ENCODE data around the gene LIN37. TPM values are rescaled to one million over a fixed set of nuclear protein-coding genes. Genes with fewer than 3 reads are reported as not detected.
A peak's percentile ranks its signal among the peaks of the same experiment; 100 is the strongest.

LIN37 gene
- total and polyA plus RNA-seq, 2 experiments from 2014 or later = 4.3 to 6.8 TPM

DNA sequence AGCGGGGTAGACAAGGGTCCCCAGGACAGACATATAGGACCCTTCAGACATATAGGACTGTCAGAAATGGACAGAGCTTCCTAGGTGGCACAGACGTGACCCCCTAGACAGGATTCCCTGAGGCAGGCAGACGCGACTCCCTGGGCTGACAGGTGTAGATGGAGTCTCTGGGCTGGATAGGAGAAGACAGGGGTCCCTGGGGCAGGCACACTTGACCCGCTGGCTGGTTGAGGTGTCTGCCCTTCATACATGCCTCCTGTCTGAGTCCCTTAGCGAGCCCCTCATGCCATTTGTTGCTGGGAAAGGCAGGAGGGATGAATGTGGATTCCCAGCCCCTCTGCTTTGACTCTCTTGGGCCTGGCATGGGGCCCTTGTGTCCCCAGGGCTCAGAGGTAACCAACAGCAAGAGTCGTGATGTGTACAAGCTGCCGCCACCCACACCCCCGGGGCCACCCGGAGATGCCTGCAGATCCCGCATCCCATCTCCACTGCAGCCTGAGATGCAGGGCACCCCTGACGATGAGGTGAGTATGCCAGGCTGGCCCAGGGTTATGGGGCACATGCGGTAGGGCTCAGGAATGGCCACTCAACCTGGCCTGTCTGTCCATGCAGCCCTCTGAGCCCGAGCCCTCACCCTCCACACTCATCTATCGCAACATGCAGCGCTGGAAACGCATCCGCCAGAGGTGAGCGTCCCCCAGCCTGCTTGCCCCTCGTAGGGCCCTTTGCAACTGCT is 5.4 kb downstream of the LIN37 start:
- no peak overlapping the region for H3K27ac Mint-ChIP-seq

DNA sequence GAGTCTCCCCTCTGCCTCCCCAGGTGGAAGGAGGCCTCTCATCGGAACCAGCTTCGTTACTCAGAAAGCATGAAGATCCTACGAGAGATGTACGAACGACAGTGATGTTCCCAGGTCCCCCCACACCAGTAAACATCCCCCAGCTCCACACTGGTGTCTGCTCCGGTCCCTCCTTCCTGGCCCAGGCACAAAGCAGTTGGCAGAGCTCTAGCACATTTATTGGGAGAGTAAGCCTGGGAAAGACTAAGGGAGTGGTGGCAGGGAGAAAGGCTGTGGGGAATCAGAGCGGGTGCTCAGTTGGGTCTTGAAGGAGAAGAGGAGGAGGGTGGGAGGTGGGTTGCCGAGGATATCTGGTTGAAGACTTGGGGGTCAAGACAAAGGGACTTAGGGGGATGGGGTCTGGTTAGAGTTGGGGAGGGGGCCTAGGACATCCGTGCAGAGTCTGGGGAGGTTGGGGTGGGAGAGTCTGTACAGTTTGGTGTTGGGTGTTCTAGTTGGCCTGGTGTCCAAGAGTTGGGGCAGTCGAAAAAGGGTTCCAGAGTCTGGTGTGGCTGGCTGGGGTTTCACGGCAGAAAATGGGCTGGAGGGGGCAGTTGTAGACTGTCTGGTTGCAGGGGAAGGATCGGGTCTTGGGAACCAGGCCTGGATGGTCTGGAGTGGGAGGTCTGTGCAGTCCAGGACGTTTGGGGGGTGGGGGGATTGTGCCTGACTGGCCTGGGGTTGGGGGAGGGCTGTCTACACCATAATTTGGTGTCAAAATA is 6.2 kb downstream of the LIN37 start:
- Histone ChIP-seq H2AFZ (no peak overlapping the region), H3F3A (replicated peaks; ENCODE audit: low read depth) (0 out of 2 replicates have a peak, but pooled peaks cover 6% of the 10 kb centered on the region), H3K36me3 (ENCODE audit: insufficient read depth) (no peaks in the 10 kb centered on the region), H3K27ac (ENCODE audit: low read depth) (no peak overlapping the region), H3K4me3 (0 out of 2 replicates have a peak overlapping the region, but pooled peaks have one; percentile 94), H3K79me2 (replicated peaks; ENCODE audit: insufficient read depth) (peaks cover 9% of the 10 kb centered on the region), H3K9me2 (ENCODE audit: insufficient read depth) (no peaks in the 10 kb centered on the region), H3K27me3 (ENCODE audit: insufficient read depth) (peaks cover 28% of the 10 kb centered on the region), H4K20me1 (replicated peaks; ENCODE audit: insufficient read depth) (no peaks in the 10 kb centered on the region; the same call in 1 of the 2 replicates), H3K4me1 (ENCODE audit: insufficient read depth) (peaks cover 4% of the 10 kb centered on the region), H3K4me2 (peak overlapping the region; percentile 93; the same call in 1 of the 2 replicates)
- peaks cover 4% of the 10 kb centered on the region; the same call in 2 of the 3 replicates for H3K36me3 Mint-ChIP-seq (ENCODE audit: low read depth)
- no peaks in the 10 kb centered on the region; the same call in 2 of the 3 replicates for H3K9me3 Mint-ChIP-seq
- TF ChIP-seq EZH2phosphoT487 (IDR thresholded peaks at IDR 0.05; ENCODE audit: unreplicated experiment) = no peak
- TF ChIP-seq, protein P1, sequence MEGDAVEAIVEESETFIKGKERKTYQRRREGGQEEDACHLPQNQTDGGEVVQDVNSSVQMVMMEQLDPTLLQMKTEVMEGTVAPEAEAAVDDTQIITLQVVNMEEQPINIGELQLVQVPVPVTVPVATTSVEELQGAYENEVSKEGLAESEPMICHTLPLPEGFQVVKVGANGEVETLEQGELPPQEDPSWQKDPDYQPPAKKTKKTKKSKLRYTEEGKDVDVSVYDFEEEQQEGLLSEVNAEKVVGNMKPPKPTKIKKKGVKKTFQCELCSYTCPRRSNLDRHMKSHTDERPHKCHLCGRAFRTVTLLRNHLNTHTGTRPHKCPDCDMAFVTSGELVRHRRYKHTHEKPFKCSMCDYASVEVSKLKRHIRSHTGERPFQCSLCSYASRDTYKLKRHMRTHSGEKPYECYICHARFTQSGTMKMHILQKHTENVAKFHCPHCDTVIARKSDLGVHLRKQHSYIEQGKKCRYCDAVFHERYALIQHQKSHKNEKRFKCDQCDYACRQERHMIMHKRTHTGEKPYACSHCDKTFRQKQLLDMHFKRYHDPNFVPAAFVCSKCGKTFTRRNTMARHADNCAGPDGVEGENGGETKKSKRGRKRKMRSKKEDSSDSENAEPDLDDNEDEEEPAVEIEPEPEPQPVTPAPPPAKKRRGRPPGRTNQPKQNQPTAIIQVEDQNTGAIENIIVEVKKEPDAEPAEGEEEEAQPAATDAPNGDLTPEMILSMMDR (conservative IDR thresholded peaks at IDR 0.05; ENCODE audit: low read depth in 2 of 2) = 0 out of 4 replicates have a peak, but pooled peaks of 1 of the 2 experiments have one; percentile 11
- DNase-seq (ENCODE audit: low spot score) (no peak), ATAC-seq (no peak)
- H3K4me3 Mint-ChIP-seq = peak overlapping the region; percentile 69
- no peak overlapping the region for H3K27ac Mint-ChIP-seq
- peaks cover 38% of the 10 kb centered on the region for H3K27me3 Mint-ChIP-seq (ENCODE audit: insufficient read depth, low read depth, poor library complexity)
- peaks cover 14% of the 10 kb centered on the region for H3K4me1 Mint-ChIP-seq

More for the DNA sequence above, 5.4 kb downstream of the LIN37 start:
- H3K4me2 ChIP-seq = no peak overlapping the region
- no peak overlapping the region for H2AFZ ChIP-seq
- no peak overlapping the region for H3K4me3 ChIP-seq
- peaks cover 28% of the 10 kb centered on the region for H3K27me3 ChIP-seq (ENCODE audit: insufficient read depth)
- no peaks in the 10 kb centered on the region for H4K20me1 ChIP-seq (replicated peaks; ENCODE audit: insufficient read depth)
- TF ChIP-seq, protein P2, sequence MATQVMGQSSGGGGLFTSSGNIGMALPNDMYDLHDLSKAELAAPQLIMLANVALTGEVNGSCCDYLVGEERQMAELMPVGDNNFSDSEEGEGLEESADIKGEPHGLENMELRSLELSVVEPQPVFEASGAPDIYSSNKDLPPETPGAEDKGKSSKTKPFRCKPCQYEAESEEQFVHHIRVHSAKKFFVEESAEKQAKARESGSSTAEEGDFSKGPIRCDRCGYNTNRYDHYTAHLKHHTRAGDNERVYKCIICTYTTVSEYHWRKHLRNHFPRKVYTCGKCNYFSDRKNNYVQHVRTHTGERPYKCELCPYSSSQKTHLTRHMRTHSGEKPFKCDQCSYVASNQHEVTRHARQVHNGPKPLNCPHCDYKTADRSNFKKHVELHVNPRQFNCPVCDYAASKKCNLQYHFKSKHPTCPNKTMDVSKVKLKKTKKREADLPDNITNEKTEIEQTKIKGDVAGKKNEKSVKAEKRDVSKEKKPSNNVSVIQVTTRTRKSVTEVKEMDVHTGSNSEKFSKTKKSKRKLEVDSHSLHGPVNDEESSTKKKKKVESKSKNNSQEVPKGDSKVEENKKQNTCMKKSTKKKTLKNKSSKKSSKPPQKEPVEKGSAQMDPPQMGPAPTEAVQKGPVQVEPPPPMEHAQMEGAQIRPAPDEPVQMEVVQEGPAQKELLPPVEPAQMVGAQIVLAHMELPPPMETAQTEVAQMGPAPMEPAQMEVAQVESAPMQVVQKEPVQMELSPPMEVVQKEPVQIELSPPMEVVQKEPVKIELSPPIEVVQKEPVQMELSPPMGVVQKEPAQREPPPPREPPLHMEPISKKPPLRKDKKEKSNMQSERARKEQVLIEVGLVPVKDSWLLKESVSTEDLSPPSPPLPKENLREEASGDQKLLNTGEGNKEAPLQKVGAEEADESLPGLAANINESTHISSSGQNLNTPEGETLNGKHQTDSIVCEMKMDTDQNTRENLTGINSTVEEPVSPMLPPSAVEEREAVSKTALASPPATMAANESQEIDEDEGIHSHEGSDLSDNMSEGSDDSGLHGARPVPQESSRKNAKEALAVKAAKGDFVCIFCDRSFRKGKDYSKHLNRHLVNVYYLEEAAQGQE (IDR thresholded peaks at IDR 0.05; ENCODE audit: unreplicated experiment) = no peak
- TF ChIP-seq NANOG (IDR thresholded peaks at IDR 0.05; ENCODE audit: borderline replicate concordance) = no peak
- TF ChIP-seq, protein P3, sequence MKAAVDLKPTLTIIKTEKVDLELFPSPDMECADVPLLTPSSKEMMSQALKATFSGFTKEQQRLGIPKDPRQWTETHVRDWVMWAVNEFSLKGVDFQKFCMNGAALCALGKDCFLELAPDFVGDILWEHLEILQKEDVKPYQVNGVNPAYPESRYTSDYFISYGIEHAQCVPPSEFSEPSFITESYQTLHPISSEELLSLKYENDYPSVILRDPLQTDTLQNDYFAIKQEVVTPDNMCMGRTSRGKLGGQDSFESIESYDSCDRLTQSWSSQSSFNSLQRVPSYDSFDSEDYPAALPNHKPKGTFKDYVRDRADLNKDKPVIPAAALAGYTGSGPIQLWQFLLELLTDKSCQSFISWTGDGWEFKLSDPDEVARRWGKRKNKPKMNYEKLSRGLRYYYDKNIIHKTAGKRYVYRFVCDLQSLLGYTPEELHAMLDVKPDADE (IDR thresholded peaks at IDR 0.05) = no peak
- no peak for TF ChIP-seq STAT1 (IDR thresholded peaks at IDR 0.05; ENCODE audit: unreplicated experiment)
- no peak for TF ChIP-seq CREB1 (CRISPR knock-in tag; IDR thresholded peaks at IDR 0.05; ENCODE audit: low read depth)
- Mint-ChIP-seq H3K9me3 (no peaks in the 10 kb centered on the region; the same call in 2 of the 3 replicates), H3K36me3 (ENCODE audit: low read depth) (no peaks in the 10 kb centered on the region), H3K27me3 (ENCODE audit: insufficient read depth, low read depth, poor library complexity) (peaks cover 38% of the 10 kb centered on the region), H3K4me1 (peaks cover 15% of the 10 kb centered on the region), H3K4me3 (no peak overlapping the region; the same call in 2 of the 3 replicates)
- H3K27ac ChIP-seq (ENCODE audit: low read depth) = no peak overlapping the region
- 0 out of 2 replicates have a peak, but pooled peaks cover 6% of the 10 kb centered on the region for H3F3A ChIP-seq (replicated peaks; ENCODE audit: low read depth)
- DNase-seq (ENCODE audit: low spot score) = no peak
- H3K9me2 ChIP-seq (ENCODE audit: insufficient read depth) = no peaks in the 10 kb centered on the region
- H3K79me2 ChIP-seq (replicated peaks; ENCODE audit: insufficient read depth) = peaks cover 3% of the 10 kb centered on the region
- no peak for ATAC-seq
- H3K4me1 ChIP-seq (ENCODE audit: insufficient read depth) = peaks cover 10% of the 10 kb centered on the region
- no peaks in the 10 kb centered on the region for H3K36me3 ChIP-seq (ENCODE audit: insufficient read depth)

Data from GM23338 (cell line).